GM19193 (cell line): Measurements from ENCODE around the gene TMEM18.

Experiments used
- POLR2A ChIP-seq: IDR thresholded peaks from 4 replicates; pipeline ENCODE4 v1.6.1; 2011; ENCODE audit not compliant: insufficient read depth, insufficient read length; ENCODE audit errors: extremely low read depth

TMEM18 gene

GRCh38 chr2:625415-626333 lies 51.5 kb downstream of the TMEM18 start:
- TF ChIP-seq POLR2A, result no peak

- TF ChIP-seq POLR2A, result no peak
Measured at GRCh38 chr2:624551-625347, 52.5 kb downstream of the TMEM18 start.

- TF ChIP-seq POLR2A, result no peak
Measured at GRCh38 chr2:624096-624495, 53.1 kb downstream of the TMEM18 start.

GRCh38 chr2:623130-623922 lies 53.9 kb downstream of the TMEM18 start:
- TF ChIP-seq POLR2A, result no peak

GRCh38 chr2:622357-622756 lies 54.8 kb downstream of the TMEM18 start:
- no peak for TF ChIP-seq POLR2A

GRCh38 chr2:621303-622099 lies 55.7 kb downstream of the TMEM18 start:
- no peak for TF ChIP-seq POLR2A

GRCh38 chr2:620471-621302 lies 56.5 kb downstream of the TMEM18 start:
- TF ChIP-seq POLR2A, result no peak

- TF ChIP-seq POLR2A, result no peak
Measured at GRCh38 chr2:620004-620403, 57.2 kb downstream of the TMEM18 start.

- no peak for TF ChIP-seq POLR2A
Measured at GRCh38 chr2:618422-618990, 58.7 kb downstream of the TMEM18 start.

GRCh38 chr2:618005-618404 lies 59.2 kb downstream of the TMEM18 start:
- TF ChIP-seq POLR2A, result no peak
